WTC11 (cell line): ENCODE results near the gene SIRPG.

Experiments
- CBFB ChIP-seq: sonication (generic); formaldehyde crosslinking; IDR thresholded peaks from 2 replicates; pipeline ENCODE4 v1.8.1; 2022; ENCODE audit warnings: mild to moderate bottlenecking, low read depth, missing genetic modification reagents
- CREB1 ChIP-seq: sonication (generic); formaldehyde crosslinking; IDR thresholded peaks from 2 replicates; pipeline ENCODE4 v1.8.0; 2023; ENCODE audit warnings: mild to moderate bottlenecking, missing genetic modification reagents
- CTCF ChIP-seq: fragments of 200-600 bp; IDR thresholded peaks from 2 replicates; pipeline ENCODE4 v1.8.0; 2022; ENCODE audit warnings: antibody characterized with exemption
- HMGXB4 ChIP-seq: sonication (generic); formaldehyde crosslinking; IDR thresholded peaks from 2 replicates; pipeline ENCODE4 v1.8.1; 2023; ENCODE audit warnings: mild to moderate bottlenecking, moderate library complexity, missing genetic modification reagents
- JUN ChIP-seq: sonication (generic); formaldehyde crosslinking; IDR thresholded peaks from 2 replicates; pipeline ENCODE4 v1.8.0; 2023; ENCODE audit warnings: mild to moderate bottlenecking, missing genetic modification reagents
- MXD4 ChIP-seq: fragments of 250-450 bp; sonication (Bioruptor Pico); IDR thresholded peaks from 2 replicates; pipeline ENCODE4 v1.8.0; 2021; ENCODE audit warnings: mild to moderate bottlenecking, moderate library complexity, borderline replicate concordance
- NFE2L1 ChIP-seq: sonication (generic); formaldehyde crosslinking; IDR thresholded peaks from 2 replicates; pipeline ENCODE4 v1.8.1; 2023; ENCODE audit warnings: missing genetic modification reagents
- RELA ChIP-seq: sonication (generic); formaldehyde crosslinking; IDR thresholded peaks from 2 replicates; pipeline ENCODE4 v1.8.1; 2022; ENCODE audit warnings: missing genetic modification reagents, mild to moderate bottlenecking, borderline replicate concordance
- SMAD3 ChIP-seq: sonication (generic); formaldehyde crosslinking; IDR thresholded peaks from 2 replicates; pipeline ENCODE4 v1.8.0; 2022; ENCODE audit warnings: missing genetic modification reagents, mild to moderate bottlenecking, borderline replicate concordance
- ZBTB21 ChIP-seq: sonication (generic); formaldehyde crosslinking; IDR thresholded peaks from 2 replicates; pipeline ENCODE4 v1.8.1; 2023; ENCODE audit warnings: mild to moderate bottlenecking, missing genetic modification reagents, borderline replicate concordance
- TF ChIP-seq, protein P1 (sequence below): sonication (generic); formaldehyde crosslinking; IDR thresholded peaks from 2 replicates; pipeline ENCODE4 v1.8.0; 2022; ENCODE audit warnings: mild to moderate bottlenecking, missing genetic modification reagents
- TF ChIP-seq, protein P2 (sequence below): sonication (generic); formaldehyde crosslinking; IDR thresholded peaks from 2 replicates; pipeline ENCODE4 v1.8.0; 2022; ENCODE audit warnings: mild to moderate bottlenecking, missing genetic modification reagents

- TF ChIP-seq CTCF (no peak), HMGXB4 (no peak), MXD4 (no peak), JUN (CRISPR knock-in tag) (no peak), NFE2L1 (CRISPR knock-in tag) (no peak), CBFB (CRISPR knock-in tag) (no peak), CREB1 (CRISPR knock-in tag) (no peak), RELA (CRISPR knock-in tag) (no peak), SMAD3 (CRISPR knock-in tag) (no peak), ZBTB21 (no peak)
- TF ChIP-seq, protein P1, sequence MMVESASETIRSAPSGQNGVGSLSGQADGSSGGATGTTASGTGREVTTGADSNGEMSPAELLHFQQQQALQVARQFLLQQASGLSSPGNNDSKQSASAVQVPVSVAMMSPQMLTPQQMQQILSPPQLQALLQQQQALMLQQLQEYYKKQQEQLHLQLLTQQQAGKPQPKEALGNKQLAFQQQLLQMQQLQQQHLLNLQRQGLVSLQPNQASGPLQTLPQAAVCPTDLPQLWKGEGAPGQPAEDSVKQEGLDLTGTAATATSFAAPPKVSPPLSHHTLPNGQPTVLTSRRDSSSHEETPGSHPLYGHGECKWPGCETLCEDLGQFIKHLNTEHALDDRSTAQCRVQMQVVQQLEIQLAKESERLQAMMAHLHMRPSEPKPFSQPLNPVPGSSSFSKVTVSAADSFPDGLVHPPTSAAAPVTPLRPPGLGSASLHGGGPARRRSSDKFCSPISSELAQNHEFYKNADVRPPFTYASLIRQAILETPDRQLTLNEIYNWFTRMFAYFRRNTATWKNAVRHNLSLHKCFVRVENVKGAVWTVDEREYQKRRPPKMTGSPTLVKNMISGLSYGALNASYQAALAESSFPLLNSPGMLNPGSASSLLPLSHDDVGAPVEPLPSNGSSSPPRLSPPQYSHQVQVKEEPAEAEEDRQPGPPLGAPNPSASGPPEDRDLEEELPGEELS: no peak
- TF ChIP-seq, protein P2, sequence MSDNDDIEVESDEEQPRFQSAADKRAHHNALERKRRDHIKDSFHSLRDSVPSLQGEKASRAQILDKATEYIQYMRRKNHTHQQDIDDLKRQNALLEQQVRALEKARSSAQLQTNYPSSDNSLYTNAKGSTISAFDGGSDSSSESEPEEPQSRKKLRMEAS: no peak
These were observed 21.0 kb downstream of the SIRPG start for GRCh38 chr20:1636621-1637020.
